Naive thymus-derived CD4-positive, alpha-beta T cell (primary cell): ENCODE measurements around the gene STUM. TPM values are rescaled to one million over a fixed set of nuclear protein-coding genes. Genes with fewer than 3 reads are reported as not detected.

Experiments used
- ATAC-seq: fragments of 150-1000 bp; cut with Tn5 transposase; 2 replicates; pipeline ENCODE4 v1.10.0; 2021; ENCODE audit warnings: mild to moderate bottlenecking, moderate library complexity
- CTCF ChIA-PET: fragments of 350-600 bp; sonication (Branson Sonifier 250); formaldehyde crosslinking; loops from one replicate; lab custom pipeline; 2021; ENCODE audit warnings: antibody characterized with exemption; lab: Charles Lee
- POLR2A ChIA-PET: fragments of 350-600 bp; sonication (Branson Sonifier 250); formaldehyde crosslinking; loops from one replicate; lab custom pipeline; 2021; ENCODE audit warnings: antibody characterized with exemption, inconsistent platforms; lab: Charles Lee
- DNase-seq, 9 donors: peaks; one replicate each; pipeline versions ENCODE4 v3.0.0 to v3.0.0-alpha.2; 2020 to 2022; ENCODE audit warnings: mixed read lengths in 1 of 9
- H3K27ac ChIP-seq: one replicate; pipeline ENCODE4 v1.7.0; 2013; ENCODE audit warnings: mild to moderate bottlenecking, low read depth, low read length, moderate library complexity
- H3K27me3 ChIP-seq, 2 donors: one replicate each; pipeline ENCODE4 v1.7.0; 2013; ENCODE audit warnings: low read length in 2 of 2, mild to moderate bottlenecking in 2 of 2, moderate library complexity in 2 of 2; ENCODE audit not compliant: control insufficient read depth in 2 of 2, insufficient read depth in 2 of 2
- H3K36me3 ChIP-seq, 3 experiments: 1 replicate in 2 of 3; 2 replicates in 1 of 3; pipeline ENCODE4 v1.7.0; 2013; ENCODE audit warnings: low read length in 3 of 3, mild to moderate bottlenecking in 3 of 3, moderate library complexity in 1 of 3; ENCODE audit not compliant: insufficient read depth in 3 of 3, control insufficient read depth in 2 of 3
- H3K4me1 ChIP-seq, 2 donors: one replicate each; pipeline ENCODE4 v1.7.0; 2013; ENCODE audit warnings: low read length in 2 of 2, mild to moderate bottlenecking in 2 of 2, moderate library complexity in 1 of 2; ENCODE audit not compliant: control insufficient read depth in 2 of 2, insufficient read depth in 2 of 2
- H3K4me3 ChIP-seq: 2 replicates; pipeline ENCODE4 v1.7.0; 2013; ENCODE audit warnings: mild to moderate bottlenecking, low read length
- H3K9me3 ChIP-seq, 3 experiments: 1 replicate in 2 of 3; 2 replicates in 1 of 3; pipeline ENCODE4 v1.7.0; 2013; ENCODE audit warnings: low read length in 3 of 3; ENCODE audit not compliant: control insufficient read depth in 2 of 3
- H3K27ac Mint-ChIP-seq, 9 donors: one replicate each; pipeline ENCODE4 v1.8.0; 2020 to 2022; ENCODE audit warnings: mixed read lengths in 9 of 9, mild to moderate bottlenecking in 8 of 9, moderate library complexity in 5 of 9, inconsistent platforms in 2 of 9
- H3K27me3 Mint-ChIP-seq, 5 donors: one replicate each; pipeline ENCODE4 v1.8.0; 2021 to 2022; ENCODE audit warnings: mixed read lengths in 5 of 5, mild to moderate bottlenecking in 1 of 5
- H3K36me3 Mint-ChIP-seq, 5 donors: one replicate each; pipeline ENCODE4 v1.8.0; 2020 to 2022; ENCODE audit warnings: mixed read lengths in 5 of 5, mild to moderate bottlenecking in 3 of 5, inconsistent platforms in 1 of 5
- H3K4me1 Mint-ChIP-seq, 7 donors: one replicate each; pipeline ENCODE4 v1.8.0; 2020 to 2022; ENCODE audit warnings: mixed read lengths in 7 of 7, mild to moderate bottlenecking in 3 of 7, inconsistent platforms in 1 of 7
- H3K4me3 Mint-ChIP-seq, 10 donors: one replicate each; pipeline ENCODE4 v1.8.0; 2020 to 2022; ENCODE audit warnings: mild to moderate bottlenecking in 10 of 10, mixed read lengths in 10 of 10, moderate library complexity in 6 of 10, inconsistent platforms in 2 of 10
- H3K9me3 Mint-ChIP-seq, 11 donors: one replicate each; pipeline ENCODE4 v1.8.0; 2020 to 2022; ENCODE audit warnings: mixed read lengths in 11 of 11, mild to moderate bottlenecking in 4 of 11, inconsistent platforms in 1 of 11, moderate library complexity in 1 of 11
- intact Hi-C, 2 donors: fragments of 100-400 bp; cut with micrococcal nuclease; formaldehyde crosslinking; loops; one replicate each; pipeline ENCODE4 v1.15.1; 2023
- polyA plus RNA-seq, 2 donors: library from polyadenylated mRNA; unstranded; fragments of 300-500 nt; fragmentation: Illumina TruSeq; gene quantifications; one replicate each; pipeline ENCODE4 v1.2.3, GENCODE V29; 2021
- total RNA-seq, 6 experiments: library from RNA in 5 of 6; stranded (reverse) in 5 of 6; gene quantifications; 1 replicate in 5 of 6; 2 replicates in 1 of 6; pipeline ENCODE4 v1.2.3 and lab custom pipeline; 2021 to 2026

The STUM gene
- total and polyA plus RNA-seq, 7 experiments from 2014 or later, result not detected

GRCh38 chr1:226549094-226549936 lies 751 bp downstream of the STUM start:
- Mint-ChIP-seq H3K27ac (no peak overlapping the region), H3K9me3 (no peaks in the 10 kb centered on the region), H3K27me3 (peaks cover 40 to 87% (median 52%) of the 10 kb centered on the region in 5 donors), H3K4me1 (peaks cover 0 to 19% (median 10%) of the 10 kb centered on the region in 7 donors), H3K4me3 (peak overlapping the region; percentile 33 to 89 (median 82)), H3K36me3 (no peaks in the 10 kb centered on the region)
- Histone ChIP-seq H3K36me3 (no peaks in the 10 kb centered on the region), H3K4me1 (peaks cover 15 to 17% of the 10 kb centered on the region in 2 donors), H3K9me3 (no peaks in the 10 kb centered on the region), H3K4me3 (peak overlapping the region; percentile 40), H3K27ac (no peak overlapping the region), H3K27me3 (no peaks in the 10 kb centered on the region)
- intact Hi-C loops, result loop anchor here (5.0 kb wide), 4 partner anchors 78 to 278 kb away; partner anchors contain the start of gene PARP1 (in 1 of the 2)
- ATAC-seq (no peak), DNase-seq (peak in 6 of 9 donors; percentile 2 to 25 (median 9))
- ChIA-PET POLR2A (interaction anchor here (0.6 kb wide), 2 partner anchors 136 to 1937 kb away, joined by 3 read pairs; no protein-coding TSS in a partner anchor), CTCF (interaction anchor here (0.8 to 1.3 kb wide), 4 partner anchors 8 to 142 kb away, joined by 3 read pairs; partner anchors contain the start of gene PARP1)

- ChIA-PET CTCF (interaction anchor here (0.6 to 1.3 kb wide), 8 partner anchors 8 to 143 kb away, joined by 3 to 8 read pairs (median 3); partner anchors contain the start of gene PARP1), POLR2A (interaction anchor here (0.6 kb wide), 1 partner anchor 137 kb away, joined by 3 read pairs; no protein-coding TSS in a partner anchor)
- no peaks in the 10 kb centered on the region for H3K27me3 ChIP-seq
- DNase-seq, result peak in 8 of 9 donors; percentile 10 to 38 (median 24)
- H3K36me3 Mint-ChIP-seq, result no peaks in the 10 kb centered on the region
- intact Hi-C loops, result loop anchor here (1.0 to 5.0 kb wide), 5 partner anchors 77 to 277 kb away; partner anchors contain the start of gene PARP1 (in 1 of the 2)
- peaks cover 15 to 17% of the 10 kb centered on the region in 2 donors for H3K4me1 ChIP-seq
- H3K4me3 ChIP-seq, result peak overlapping the region; percentile 40
- H3K36me3 ChIP-seq, result no peaks in the 10 kb centered on the region
- H3K4me3 Mint-ChIP-seq, result peak overlapping the region; percentile 60 to 89 (median 82)
- peak; percentile 30 for ATAC-seq
- no peak overlapping the region for H3K27ac ChIP-seq
- peaks cover 0 to 19% (median 10%) of the 10 kb centered on the region in 7 donors for H3K4me1 Mint-ChIP-seq
- no peaks in the 10 kb centered on the region for H3K9me3 ChIP-seq
- H3K27ac Mint-ChIP-seq, result peak overlapping the region in 1 of 9 donors; percentile 48
- H3K27me3 Mint-ChIP-seq, result peaks cover 44 to 88% (median 60%) of the 10 kb centered on the region in 5 donors
- H3K9me3 Mint-ChIP-seq, result no peaks in the 10 kb centered on the region
Measured at GRCh38 chr1:226549937-226550671, 1.5 kb downstream of the STUM start.

GRCh38 chr1:226550672-226551041 lies 2.1 kb downstream of the STUM start:
- Histone ChIP-seq H3K4me1 (peaks cover 15 to 17% of the 10 kb centered on the region in 2 donors), H3K27ac (no peak overlapping the region), H3K27me3 (no peaks in the 10 kb centered on the region), H3K9me3 (no peaks in the 10 kb centered on the region), H3K4me3 (no peak overlapping the region), H3K36me3 (no peaks in the 10 kb centered on the region)
- ChIA-PET CTCF (interaction anchor here (0.6 to 1.2 kb wide), 5 partner anchors 90 to 142 kb away, joined by 3 to 8 read pairs (median 5); partner anchors contain the start of gene PARP1), POLR2A (no interaction called here)
- intact Hi-C loops, result loop anchor here in 1 of 2 donors (1.0 kb wide), 1 partner anchor 126 kb away; no protein-coding TSS in a partner anchor
- Mint-ChIP-seq H3K4me1 (peaks cover 0 to 19% (median 10%) of the 10 kb centered on the region in 7 donors), H3K4me3 (peak overlapping the region in 6 of 10 donors; percentile 78 to 89 (median 82)), H3K27ac (no peak overlapping the region), H3K9me3 (no peaks in the 10 kb centered on the region), H3K36me3 (no peaks in the 10 kb centered on the region), H3K27me3 (peaks cover 44 to 87% (median 61%) of the 10 kb centered on the region in 5 donors)
- ATAC-seq (no peak), DNase-seq (no peak)

- H3K4me3 ChIP-seq, result no peak overlapping the region
- peaks cover 15 to 17% of the 10 kb centered on the region in 2 donors for H3K4me1 ChIP-seq
- intact Hi-C loops, result no loop called here
- no peak overlapping the region for H3K27ac ChIP-seq
- Mint-ChIP-seq H3K27me3 (peaks cover 44 to 82% (median 61%) of the 10 kb centered on the region in 5 donors), H3K9me3 (no peaks in the 10 kb centered on the region), H3K4me1 (peaks cover 0 to 19% (median 10%) of the 10 kb centered on the region in 7 donors), H3K36me3 (no peaks in the 10 kb centered on the region), H3K4me3 (no peak overlapping the region), H3K27ac (no peak overlapping the region)
- ChIA-PET POLR2A (no interaction called here), CTCF (interaction anchor here (1.1 to 1.2 kb wide), 2 partner anchors 91 to 143 kb away, joined by 3 read pairs; partner anchors contain the start of gene PARP1)
- ATAC-seq, result no peak
- H3K36me3 ChIP-seq, result no peaks in the 10 kb centered on the region
- no peaks in the 10 kb centered on the region for H3K27me3 ChIP-seq
- DNase-seq, result no peak
- no peaks in the 10 kb centered on the region for H3K9me3 ChIP-seq
Measured at GRCh38 chr1:226551299-226551698, 2.7 kb downstream of the STUM start.

GRCh38 chr1:226552061-226552460 lies 3.5 kb downstream of the STUM start:
- H3K9me3 Mint-ChIP-seq, result no peaks in the 10 kb centered on the region
- peaks cover 0 to 19% (median 10%) of the 10 kb centered on the region in 7 donors for H3K4me1 Mint-ChIP-seq
- no peaks in the 10 kb centered on the region for H3K9me3 ChIP-seq
- H3K36me3 ChIP-seq, result no peaks in the 10 kb centered on the region
- H3K36me3 Mint-ChIP-seq, result no peaks in the 10 kb centered on the region
- ATAC-seq (no peak), DNase-seq (no peak)
- H3K4me1 ChIP-seq, result peaks cover 15 to 17% of the 10 kb centered on the region in 2 donors
- no peak overlapping the region for H3K27ac ChIP-seq
- no peak overlapping the region for H3K4me3 Mint-ChIP-seq
- intact Hi-C loops, result no loop called here
- peaks cover 44 to 77% (median 60%) of the 10 kb centered on the region in 5 donors for H3K27me3 Mint-ChIP-seq
- ChIA-PET POLR2A (no interaction called here), CTCF (no interaction called here)
- H3K27ac Mint-ChIP-seq, result no peak overlapping the region
- no peak overlapping the region for H3K4me3 ChIP-seq
- no peaks in the 10 kb centered on the region for H3K27me3 ChIP-seq
